ENCODE measurements around the gene SPX.

The SPX gene

GRCh38 chr12:21577516-21577915 lies 51.4 kb downstream of the SPX start:
- no peak for DNase-seq (ENCODE audit: low read depth, low spot score)

- DNase-seq (ENCODE audit: low read depth, low spot score), result no peak
Observed at GRCh38 chr12:21580748-21581516, 54.8 kb downstream of the SPX start.
